ENCODE results near the gene RIPOR2.
"Not testable (repeated sequence)": the region's sequence is repeated elsewhere in the genome, so short reads cannot be mapped to it uniquely, and the experiment has no call there.

RIPOR2 gene

GRCh38 chr6:24926647-24927046 lies 9.1 kb downstream of the RIPOR2 start:
- DNase-seq (ENCODE audit: low read depth in 2 of 2), result not testable (repeated sequence)

- no peak for DNase-seq (ENCODE audit: low read depth in 2 of 2)
Measured at GRCh38 chr6:24926192-24926591, 9.6 kb downstream of the RIPOR2 start.

GRCh38 chr6:24925661-24926060 lies 10.1 kb downstream of the RIPOR2 start:
- DNase-seq (ENCODE audit: low read depth in 2 of 2), result no peak

GRCh38 chr6:24924580-24925356 lies 11.0 kb downstream of the RIPOR2 start:
- DNase-seq (ENCODE audit: low read depth in 2 of 2), result no peak

GRCh38 chr6:24923885-24924401 lies 11.8 kb downstream of the RIPOR2 start:
- no peak for DNase-seq (ENCODE audit: low read depth in 2 of 2)

- DNase-seq (ENCODE audit: low read depth in 2 of 2), result no peak
Measured at GRCh38 chr6:24922814-24923213, 12.9 kb downstream of the RIPOR2 start.

- DNase-seq (ENCODE audit: low read depth in 2 of 2), result no peak
Measured at GRCh38 chr6:24922170-24922569, 13.6 kb downstream of the RIPOR2 start.

GRCh38 chr6:24920136-24920535 lies 15.6 kb downstream of the RIPOR2 start:
- DNase-seq (ENCODE audit: low read depth in 2 of 2), result no peak

GRCh38 chr6:24919056-24919892 lies 16.5 kb downstream of the RIPOR2 start:
- DNase-seq (ENCODE audit: low read depth in 2 of 2), result no peak

GRCh38 chr6:24918641-24919055 lies 17.1 kb downstream of the RIPOR2 start:
- DNase-seq (ENCODE audit: low read depth in 2 of 2), result no peak

GRCh38 chr6:24916496-24916895 lies 19.3 kb downstream of the RIPOR2 start:
- no peak for DNase-seq (ENCODE audit: low read depth in 2 of 2)

- DNase-seq (ENCODE audit: low read depth in 2 of 2), result no peak
Measured at GRCh38 chr6:24915641-24916040, 20.1 kb downstream of the RIPOR2 start.

GRCh38 chr6:24914082-24914481 lies 21.7 kb downstream of the RIPOR2 start:
- not testable (repeated sequence) for DNase-seq (ENCODE audit: low read depth in 2 of 2)

- DNase-seq (ENCODE audit: low read depth in 2 of 2), result no peak
Measured at GRCh38 chr6:24911796-24912382, 23.9 kb downstream of the RIPOR2 start.

- no peak for DNase-seq (ENCODE audit: low read depth in 2 of 2)
Measured at GRCh38 chr6:24910961-24911725, 24.6 kb downstream of the RIPOR2 start.

- no peak for DNase-seq (ENCODE audit: low read depth in 2 of 2)
Measured at GRCh38 chr6:24910331-24910960, 25.3 kb downstream of the RIPOR2 start.

GRCh38 chr6:24909241-24910216 lies 26.2 kb downstream of the RIPOR2 start:
- DNase-seq (ENCODE audit: low read depth in 2 of 2), result no peak

GRCh38 chr6:24908650-24909035 lies 27.1 kb downstream of the RIPOR2 start:
- no peak for DNase-seq (ENCODE audit: low read depth in 2 of 2)

GRCh38 chr6:24907919-24908649 lies 27.7 kb downstream of the RIPOR2 start:
- DNase-seq (ENCODE audit: low read depth in 2 of 2), result no peak
